HEK293T (cell line): ENCODE measurements around the gene PHYKPL.

Source experiments
- ARNT ChIP-seq: fragments of 450-650 bp; IDR thresholded peaks from 2 replicates; pipeline ENCODE4 v1.6.1; 2017; ENCODE audit warnings: mild to moderate bottlenecking
- BHLHE40 ChIP-seq: fragments of 450-650 bp; IDR thresholded peaks from 2 replicates; pipeline ENCODE4 v1.6.1; 2016; ENCODE audit warnings: mild to moderate bottlenecking, moderate library complexity, borderline replicate concordance
- ELF4 ChIP-seq: fragments of 450-650 bp; IDR thresholded peaks from 2 replicates; pipeline ENCODE4 v1.6.1; 2017; ENCODE audit warnings: antibody characterized with exemption
- FOXA1 ChIP-seq: fragments of 450-650 bp; IDR thresholded peaks from 2 replicates; pipeline ENCODE4 v1.6.1; 2016; ENCODE audit warnings: mild to moderate bottlenecking
- FOXK2 ChIP-seq: fragments of 450-650 bp; IDR thresholded peaks from 2 replicates; pipeline ENCODE4 v1.6.1; 2016; ENCODE audit warnings: mild to moderate bottlenecking
- HDGF ChIP-seq: fragments of 450-650 bp; IDR thresholded peaks from 2 replicates; pipeline ENCODE4 v1.6.1; 2017; ENCODE audit warnings: antibody characterized with exemption, borderline replicate concordance
- L3MBTL2 ChIP-seq: fragments of 450-650 bp; conservative IDR thresholded peaks from 2 replicates; pipeline ENCODE4 v1.6.1; 2016; ENCODE audit warnings: mild to moderate bottlenecking
- NFRKB ChIP-seq: fragments of 450-650 bp; IDR thresholded peaks from 2 replicates; pipeline ENCODE4 v1.6.1; 2016; ENCODE audit warnings: mild to moderate bottlenecking, moderate library complexity
- TARDBP ChIP-seq: fragments of 450-650 bp; IDR thresholded peaks from 2 replicates; pipeline ENCODE4 v1.6.1; 2016
- ZNF384 ChIP-seq: fragments of 450-650 bp; IDR thresholded peaks from 2 replicates; pipeline ENCODE4 v1.6.1; 2016
- TF ChIP-seq, protein P1 (sequence below): fragments of 450-650 bp; IDR thresholded peaks from 2 replicates; pipeline ENCODE4 v1.6.1; 2016

DNA sequence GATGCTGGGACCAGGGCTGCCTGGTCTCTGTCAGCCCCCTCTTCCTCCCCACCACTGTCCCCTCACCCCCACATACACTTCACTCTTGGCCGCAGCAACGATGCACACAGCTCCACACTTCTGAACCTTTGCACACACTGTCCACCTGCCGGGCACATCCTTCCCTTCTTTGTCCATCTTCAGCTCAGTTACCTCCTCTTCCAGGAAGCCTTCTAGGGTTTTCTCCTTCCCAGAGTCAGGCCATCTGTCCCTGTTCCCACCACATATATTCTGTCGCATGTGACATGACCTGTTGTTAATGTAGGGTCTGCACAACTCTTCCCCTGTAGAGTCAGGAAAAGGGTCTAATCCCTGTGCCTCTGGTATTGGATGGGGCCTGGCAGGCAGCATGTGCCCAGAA, 38.6 kb upstream of the PHYKPL start:
- no peak for TF ChIP-seq FOXK2
- TF ChIP-seq HDGF, result no peak
- TF ChIP-seq FOXA1, result no peak
- no peak for TF ChIP-seq ELF4
- TF ChIP-seq ARNT, result no peak
- TF ChIP-seq NFRKB, result no peak
- no peak for TF ChIP-seq BHLHE40
- TF ChIP-seq TARDBP, result no peak
- TF ChIP-seq ZNF384, result no peak
- TF ChIP-seq L3MBTL2, result no peak
- TF ChIP-seq, protein P1, sequence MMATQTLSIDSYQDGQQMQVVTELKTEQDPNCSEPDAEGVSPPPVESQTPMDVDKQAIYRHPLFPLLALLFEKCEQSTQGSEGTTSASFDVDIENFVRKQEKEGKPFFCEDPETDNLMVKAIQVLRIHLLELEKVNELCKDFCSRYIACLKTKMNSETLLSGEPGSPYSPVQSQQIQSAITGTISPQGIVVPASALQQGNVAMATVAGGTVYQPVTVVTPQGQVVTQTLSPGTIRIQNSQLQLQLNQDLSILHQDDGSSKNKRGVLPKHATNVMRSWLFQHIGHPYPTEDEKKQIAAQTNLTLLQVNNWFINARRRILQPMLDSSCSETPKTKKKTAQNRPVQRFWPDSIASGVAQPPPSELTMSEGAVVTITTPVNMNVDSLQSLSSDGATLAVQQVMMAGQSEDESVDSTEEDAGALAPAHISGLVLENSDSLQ, result no peak
